BLaER1 treated with 17β-estradiol and CSF1 and Interleukin-3, amounts not matched to agents 10 nM and 100 nM (cell line): ENCODE results near the gene TBX3.

Experiments used
- H3K27ac ChIP-seq, 11 experiments: shearing (Covaris generic); formaldehyde crosslinking; 2 replicates each; pipeline ENCODE4 v1.8.1; 2022
- H3K27me3 ChIP-seq, 11 experiments: shearing (Covaris generic); formaldehyde crosslinking; 2 replicates each; pipeline ENCODE4 v1.8.1; 2022
- H3K36me3 ChIP-seq, 11 experiments: shearing (Covaris generic); formaldehyde crosslinking; 2 replicates each; pipeline ENCODE4 v1.8.1; 2022
- H3K4me1 ChIP-seq, 10 experiments: shearing (Covaris generic); formaldehyde crosslinking; 2 replicates each; pipeline ENCODE4 v1.8.1; 2022
- H3K4me2 ChIP-seq, 11 experiments: shearing (Covaris generic); formaldehyde crosslinking; 2 replicates each; pipeline ENCODE4 v1.8.1; 2022
- H3K4me3 ChIP-seq, 10 experiments: shearing (Covaris generic); formaldehyde crosslinking; 2 replicates each; pipeline ENCODE4 v1.8.1; 2022
- H3K9ac ChIP-seq, 11 experiments: shearing (Covaris generic); formaldehyde crosslinking; 2 replicates each; pipeline ENCODE4 v1.8.1; 2022
- H3K9me3 ChIP-seq, 11 experiments: shearing (Covaris generic); formaldehyde crosslinking; replicated peaks in 1 of 11; 2 replicates each; pipeline ENCODE4 v1.8.1; 2022
- H4K20me1 ChIP-seq, 11 experiments: shearing (Covaris generic); formaldehyde crosslinking; 2 replicates each; pipeline ENCODE4 v1.8.1; 2022
- Cebpa-rat ChIP-seq, 11 experiments: shearing (Covaris generic); IDR thresholded peaks; 2 replicates each; pipeline ENCODE4 v1.8.1; 2022

TBX3 gene

GRCh38 chr12:114623737-114624136 lies 60.2 kb downstream of the TBX3 start:
- no peak overlapping the region for H3K27ac ChIP-seq
- no peaks in the 10 kb centered on the region for H3K27me3 ChIP-seq
- no peaks in the 10 kb centered on the region for H3K4me1 ChIP-seq
- H4K20me1 ChIP-seq: no peaks in the 10 kb centered on the region
- no peak overlapping the region for H3K4me3 ChIP-seq
- H3K4me2 ChIP-seq: no peak overlapping the region
- H3K9ac ChIP-seq: no peak overlapping the region
- H3K9me3 ChIP-seq: no peaks in the 10 kb centered on the region
- TF ChIP-seq Cebpa-rat (IDR thresholded peaks at IDR 0.05): no peak
- no peaks in the 10 kb centered on the region for H3K36me3 ChIP-seq
